Fibroblast of mammary gland (primary cell): ENCODE data around the gene USP11.
A peak's percentile ranks its signal among the peaks of the same experiment; 100 is the strongest.
"Not testable (repeated sequence)": the region's sequence is repeated elsewhere in the genome, so short reads cannot be mapped to it uniquely, and the experiment has no call there.

Experiments used
- DNase-seq: peaks from one replicate; pipeline ENCODE4 v3.0.0-alpha.2; 2010; ENCODE audit warnings: low read depth
- H3K4me3 ChIP-seq: 2 replicates; pipeline ENCODE4 v1.5.1; 2011; ENCODE audit warnings: low read depth, mild to moderate bottlenecking, low read length, moderate library complexity; ENCODE audit not compliant: control insufficient read depth
- TF ChIP-seq, protein P1 (sequence below): conservative IDR thresholded peaks from 2 replicates; pipeline ENCODE4 v1.5.1; 2011; ENCODE audit warnings: low read depth, low read length, inconsistent platforms; ENCODE audit not compliant: control insufficient read depth, insufficient read depth

USP11 gene

DNA sequence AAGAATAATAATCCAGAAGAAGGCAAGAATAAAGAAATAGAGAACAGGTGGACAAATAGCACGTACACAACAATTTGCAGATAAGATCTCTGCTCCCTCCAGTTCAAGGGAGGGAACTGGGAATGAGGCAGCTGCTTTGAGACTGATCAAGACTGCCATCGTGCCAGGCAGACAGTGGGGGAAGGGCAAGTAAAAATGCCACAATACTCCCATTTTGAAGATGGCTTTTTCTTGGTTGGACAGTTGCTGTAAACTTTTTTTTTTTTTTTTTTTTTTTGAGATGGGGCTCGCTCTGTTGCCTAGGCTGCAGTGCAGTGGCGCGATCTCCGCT is 17.2 kb downstream of the USP11 start:
- H3K4me3 ChIP-seq = no peak overlapping the region
- no peak for DNase-seq
- TF ChIP-seq, protein P1, sequence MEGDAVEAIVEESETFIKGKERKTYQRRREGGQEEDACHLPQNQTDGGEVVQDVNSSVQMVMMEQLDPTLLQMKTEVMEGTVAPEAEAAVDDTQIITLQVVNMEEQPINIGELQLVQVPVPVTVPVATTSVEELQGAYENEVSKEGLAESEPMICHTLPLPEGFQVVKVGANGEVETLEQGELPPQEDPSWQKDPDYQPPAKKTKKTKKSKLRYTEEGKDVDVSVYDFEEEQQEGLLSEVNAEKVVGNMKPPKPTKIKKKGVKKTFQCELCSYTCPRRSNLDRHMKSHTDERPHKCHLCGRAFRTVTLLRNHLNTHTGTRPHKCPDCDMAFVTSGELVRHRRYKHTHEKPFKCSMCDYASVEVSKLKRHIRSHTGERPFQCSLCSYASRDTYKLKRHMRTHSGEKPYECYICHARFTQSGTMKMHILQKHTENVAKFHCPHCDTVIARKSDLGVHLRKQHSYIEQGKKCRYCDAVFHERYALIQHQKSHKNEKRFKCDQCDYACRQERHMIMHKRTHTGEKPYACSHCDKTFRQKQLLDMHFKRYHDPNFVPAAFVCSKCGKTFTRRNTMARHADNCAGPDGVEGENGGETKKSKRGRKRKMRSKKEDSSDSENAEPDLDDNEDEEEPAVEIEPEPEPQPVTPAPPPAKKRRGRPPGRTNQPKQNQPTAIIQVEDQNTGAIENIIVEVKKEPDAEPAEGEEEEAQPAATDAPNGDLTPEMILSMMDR = no peak

GRCh38 chrX:47257620-47258019 is 24.8 kb downstream of the USP11 start:
- not testable (repeated sequence) for H3K4me3 ChIP-seq

GRCh38 chrX:47264483-47265173 is 31.8 kb downstream of the USP11 start:
- no peak overlapping the region for H3K4me3 ChIP-seq
- DNase-seq = peak; percentile 77
- TF ChIP-seq, protein P1 = no peak

More at GRCh38 chrX:47257620-47258019, 24.8 kb downstream of the USP11 start:
- not testable (repeated sequence) for DNase-seq

DNA sequence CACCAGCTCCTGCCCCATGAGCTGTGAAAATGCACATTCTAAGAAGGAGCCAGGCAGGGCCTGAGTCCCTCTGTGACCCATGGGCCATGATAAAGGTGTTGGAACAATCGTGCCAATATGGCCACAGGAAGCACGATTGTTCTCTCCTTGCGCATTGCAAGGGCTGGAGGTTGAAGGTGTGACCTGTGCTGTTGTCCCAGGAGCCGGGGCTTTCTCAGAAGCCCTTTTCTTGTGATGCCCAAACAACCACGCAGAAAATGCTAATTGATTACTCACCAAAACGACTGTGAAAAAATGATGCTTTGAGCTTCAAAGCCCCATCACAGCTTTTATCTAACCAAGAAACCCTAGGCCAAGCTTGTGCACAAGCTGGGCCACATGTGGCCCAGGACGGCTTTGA is 33.8 kb downstream of the USP11 start:
- DNase-seq = no peak
- TF ChIP-seq, protein P1 = no peak
- H3K4me3 ChIP-seq = no peak overlapping the region

- DNase-seq = no peak
- H3K4me3 ChIP-seq = no peak overlapping the region
- TF ChIP-seq, protein P1 = no peak
Observed at GRCh38 chrX:47272013-47272408, 39.2 kb downstream of the USP11 start.

- TF ChIP-seq, protein P1 = no peak
- no peak for DNase-seq
- H3K4me3 ChIP-seq = no peak overlapping the region
Observed at GRCh38 chrX:47273011-47273730, 40.4 kb downstream of the USP11 start.

GRCh38 chrX:47278691-47279090 is 45.9 kb downstream of the USP11 start:
- DNase-seq = peak; percentile 63
- H3K4me3 ChIP-seq = no peak overlapping the region
- TF ChIP-seq, protein P1 = no peak
